ENCODE results near the gene CLCA4.
A peak's percentile ranks its signal among the peaks of the same experiment; 100 is the strongest.
"Not testable (repeated sequence)": the region's sequence is repeated elsewhere in the genome, so short reads cannot be mapped to it uniquely, and the experiment has no call there.

Gene CLCA4, protein sequence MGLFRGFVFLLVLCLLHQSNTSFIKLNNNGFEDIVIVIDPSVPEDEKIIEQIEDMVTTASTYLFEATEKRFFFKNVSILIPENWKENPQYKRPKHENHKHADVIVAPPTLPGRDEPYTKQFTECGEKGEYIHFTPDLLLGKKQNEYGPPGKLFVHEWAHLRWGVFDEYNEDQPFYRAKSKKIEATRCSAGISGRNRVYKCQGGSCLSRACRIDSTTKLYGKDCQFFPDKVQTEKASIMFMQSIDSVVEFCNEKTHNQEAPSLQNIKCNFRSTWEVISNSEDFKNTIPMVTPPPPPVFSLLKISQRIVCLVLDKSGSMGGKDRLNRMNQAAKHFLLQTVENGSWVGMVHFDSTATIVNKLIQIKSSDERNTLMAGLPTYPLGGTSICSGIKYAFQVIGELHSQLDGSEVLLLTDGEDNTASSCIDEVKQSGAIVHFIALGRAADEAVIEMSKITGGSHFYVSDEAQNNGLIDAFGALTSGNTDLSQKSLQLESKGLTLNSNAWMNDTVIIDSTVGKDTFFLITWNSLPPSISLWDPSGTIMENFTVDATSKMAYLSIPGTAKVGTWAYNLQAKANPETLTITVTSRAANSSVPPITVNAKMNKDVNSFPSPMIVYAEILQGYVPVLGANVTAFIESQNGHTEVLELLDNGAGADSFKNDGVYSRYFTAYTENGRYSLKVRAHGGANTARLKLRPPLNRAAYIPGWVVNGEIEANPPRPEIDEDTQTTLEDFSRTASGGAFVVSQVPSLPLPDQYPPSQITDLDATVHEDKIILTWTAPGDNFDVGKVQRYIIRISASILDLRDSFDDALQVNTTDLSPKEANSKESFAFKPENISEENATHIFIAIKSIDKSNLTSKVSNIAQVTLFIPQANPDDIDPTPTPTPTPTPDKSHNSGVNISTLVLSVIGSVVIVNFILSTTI

DNA sequence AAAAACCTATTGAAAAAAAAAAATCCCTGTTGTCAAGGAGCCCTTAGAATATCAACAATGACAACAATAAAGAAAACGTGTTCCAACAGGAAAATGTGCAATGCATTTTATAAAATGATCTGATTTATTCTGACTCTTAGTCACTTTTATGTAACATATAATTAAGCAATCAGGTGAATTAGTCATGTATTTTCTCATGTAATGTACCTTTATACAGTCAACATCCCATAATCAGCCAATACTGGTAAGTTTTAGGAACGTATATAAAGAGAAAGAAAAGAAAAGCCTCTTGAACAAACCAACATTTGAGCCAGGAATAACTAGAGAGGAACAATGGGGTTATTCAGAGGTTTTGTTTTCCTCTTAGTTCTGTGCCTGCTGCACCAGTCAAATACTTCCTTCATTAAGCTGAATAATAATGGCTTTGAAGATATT, at the start of gene CLCA4:
Gene CLCA4, plus strand, starts transcription at position 292 of the 435 bp plus-strand sequence. Its CDS starts 42 bp downstream, at position 334.
- DNase-seq: peak in 1 of 14 donors; percentile 1

DNA sequence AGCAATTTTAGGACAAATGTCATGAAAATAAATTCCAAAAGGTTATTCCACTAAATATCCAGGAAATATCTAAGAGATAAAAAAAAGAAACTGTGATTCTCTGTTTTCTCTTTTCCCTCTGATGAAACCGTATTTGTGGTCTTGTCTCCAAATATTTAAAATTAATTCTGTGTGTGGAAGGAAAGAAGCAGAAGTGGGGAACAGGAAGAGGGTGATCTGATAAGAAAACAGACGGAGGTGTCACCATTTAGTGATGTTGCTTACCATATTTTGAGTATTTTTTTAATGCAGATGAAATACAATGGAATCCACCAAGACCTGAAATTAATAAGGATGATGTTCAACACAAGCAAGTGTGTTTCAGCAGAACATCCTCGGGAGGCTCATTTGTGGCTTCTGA, 48.6 kb upstream of the CLCA4 start:
- DNase-seq: no peak

DNA sequence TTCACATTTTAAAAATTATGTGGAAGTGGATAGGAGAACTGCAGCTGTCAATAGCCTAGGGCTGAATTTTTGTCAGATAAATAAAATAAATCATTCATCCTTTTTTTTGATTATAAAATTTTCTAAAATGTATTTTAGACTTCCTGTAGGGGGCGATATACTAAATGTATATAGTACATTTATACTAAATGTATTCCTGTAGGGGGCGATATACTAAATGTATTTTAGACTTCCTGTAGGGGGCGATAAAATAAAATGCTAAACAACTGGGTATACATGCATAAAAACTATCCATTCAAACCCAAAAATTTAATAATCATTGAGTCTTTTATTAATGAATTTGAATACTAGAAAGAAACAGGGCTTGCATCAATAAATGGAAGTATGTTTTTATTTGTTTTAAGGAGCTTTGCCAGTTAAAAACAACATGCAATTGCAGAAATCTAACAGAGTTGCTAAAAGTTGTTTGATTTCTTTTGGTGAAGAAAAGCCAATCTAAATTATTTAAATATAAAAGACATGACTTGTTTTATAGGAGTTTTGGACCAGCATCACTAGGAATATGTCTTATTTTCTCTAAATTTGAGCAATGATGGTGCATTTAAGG, 46.8 kb upstream of the CLCA4 start:
- no peak for DNase-seq

DNA sequence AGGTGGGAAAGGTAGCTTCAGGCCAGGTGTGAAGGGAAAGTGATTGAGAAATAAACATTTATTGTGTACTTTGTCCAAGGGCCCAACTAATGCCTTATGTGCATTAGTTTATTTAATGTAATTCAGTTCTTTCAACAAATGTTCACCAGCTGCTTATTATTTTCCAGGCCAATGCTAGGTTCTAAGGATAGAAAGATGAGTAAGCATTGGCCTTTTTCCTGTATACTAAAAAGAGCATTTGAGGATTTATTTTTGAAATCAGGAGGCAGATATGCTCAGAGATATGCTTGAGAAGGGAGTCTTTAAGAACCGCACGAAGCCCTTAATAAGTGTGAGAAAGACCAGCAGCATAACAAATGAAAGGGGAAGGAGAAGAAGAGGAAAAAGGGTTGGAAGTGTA, 46.2 kb upstream of the CLCA4 start:
- DNase-seq: peak in 1 of 14 donors; percentile 59

DNA sequence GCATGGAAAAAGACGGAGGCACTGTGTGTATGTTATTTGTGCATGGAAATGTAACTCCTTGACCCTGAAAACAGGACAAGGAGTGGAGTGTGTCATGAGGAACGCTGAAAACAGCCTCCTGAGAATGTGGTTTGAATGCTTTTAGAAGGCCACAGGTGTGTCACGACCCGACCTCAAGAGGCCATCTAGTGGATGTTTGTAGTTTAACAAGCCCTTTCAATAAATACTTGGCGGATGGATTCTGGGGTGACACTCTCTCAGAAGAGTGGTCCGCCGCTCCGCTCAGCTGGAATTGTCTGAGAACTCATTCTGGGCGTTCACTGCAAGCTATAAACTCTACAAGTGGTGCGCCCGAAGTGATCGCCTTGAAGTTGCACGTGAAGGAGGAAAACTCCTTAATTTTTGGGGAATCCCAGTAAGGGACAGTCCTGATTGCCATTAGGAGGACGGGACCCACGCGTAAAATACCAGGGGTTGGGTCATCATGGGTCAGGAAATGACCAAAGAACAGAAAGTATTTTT, 44.7 kb upstream of the CLCA4 start:
- DNase-seq: not testable (repeated sequence)

DNA sequence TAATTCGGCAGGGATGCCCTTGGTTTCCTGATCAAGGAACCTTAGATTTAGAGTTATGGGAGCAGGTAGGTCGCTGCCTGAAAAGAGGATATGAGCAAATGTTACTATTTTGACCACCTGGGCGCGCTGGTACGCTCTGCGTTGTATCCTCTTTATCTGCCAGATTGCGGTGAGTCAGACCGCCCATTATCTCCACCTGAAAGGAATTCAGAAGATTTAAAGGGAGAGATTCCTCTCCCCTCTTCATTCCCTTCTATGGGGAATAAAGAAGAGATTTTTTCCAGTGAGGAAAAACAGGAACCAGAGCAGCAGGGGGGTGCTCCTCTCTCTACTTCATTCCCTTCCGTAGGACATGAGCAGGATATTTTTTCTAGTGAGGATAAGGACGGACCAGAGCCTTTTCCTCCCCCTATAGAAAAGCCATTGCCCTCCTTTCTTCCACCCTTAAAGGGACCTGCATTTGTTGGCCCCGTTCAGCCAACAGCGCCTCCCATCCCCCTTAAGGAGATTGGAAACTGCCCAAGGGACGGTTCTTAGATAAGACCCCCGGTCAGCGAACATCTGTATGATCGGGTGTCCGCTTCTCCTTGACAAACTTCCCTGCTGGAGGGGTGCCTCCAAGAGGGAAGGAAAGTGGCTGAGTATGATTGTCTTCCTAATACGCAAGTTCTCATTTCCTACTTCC, 44.0 kb upstream of the CLCA4 start:
- peak in 1 of 14 donors; percentile 54 for DNase-seq

DNA sequence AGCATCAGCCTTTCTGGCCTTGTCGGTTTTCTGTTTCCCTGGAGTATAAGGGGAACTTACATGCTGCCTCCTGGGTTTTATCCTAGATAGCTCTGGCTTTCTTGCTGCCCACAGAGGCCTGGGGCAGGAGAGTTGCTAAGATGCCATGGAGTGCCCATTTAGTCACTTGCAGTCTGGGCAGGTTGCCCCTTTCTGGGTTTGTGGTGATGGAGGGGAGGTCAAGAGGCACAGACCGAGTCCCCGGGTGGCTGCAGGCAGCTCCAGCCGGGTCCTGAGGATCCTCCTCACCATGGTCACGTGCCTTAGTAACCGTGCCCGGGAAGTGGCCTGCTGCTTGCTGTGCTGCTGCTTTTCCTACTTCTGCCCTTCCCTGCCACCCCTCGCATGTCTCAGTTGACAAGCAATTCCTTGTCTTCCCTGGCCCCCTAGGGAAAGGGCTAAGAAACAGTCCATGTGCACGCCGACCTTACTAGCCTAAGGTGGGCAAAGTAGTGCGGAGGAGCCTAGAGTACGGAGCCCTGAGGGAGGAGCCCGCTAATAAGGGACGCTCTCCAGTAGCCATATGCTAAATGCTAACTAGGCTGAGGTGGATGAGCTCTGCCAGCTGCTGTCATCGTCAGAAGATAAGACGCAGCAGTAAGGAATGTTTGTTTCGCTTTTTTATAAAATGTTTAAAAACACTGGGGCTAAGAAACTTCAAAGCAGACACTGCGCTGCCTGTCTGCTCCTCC, 43.3 kb upstream of the CLCA4 start:
- DNase-seq: peak in 10 of 14 donors; percentile 15 to 64 (median 42)

DNA sequence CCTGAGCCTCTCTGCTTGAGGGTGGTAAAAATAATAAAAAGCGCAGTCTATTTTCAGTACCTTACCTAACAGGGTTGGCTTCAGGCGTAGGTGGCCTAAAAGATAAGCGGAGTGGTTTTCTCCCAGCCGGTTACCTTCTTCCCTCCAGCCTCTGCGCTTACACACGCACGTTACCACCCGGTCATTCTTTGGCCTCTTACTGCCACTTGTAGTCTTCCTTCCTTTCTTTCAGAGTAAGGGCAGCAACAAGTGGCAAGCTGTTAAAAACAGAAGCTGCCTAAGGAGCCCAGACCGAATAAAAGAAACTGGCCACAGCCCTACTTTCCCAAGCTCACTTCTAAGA, 42.8 kb upstream of the CLCA4 start:
- DNase-seq: peak in 1 of 14 donors; percentile 31

DNA sequence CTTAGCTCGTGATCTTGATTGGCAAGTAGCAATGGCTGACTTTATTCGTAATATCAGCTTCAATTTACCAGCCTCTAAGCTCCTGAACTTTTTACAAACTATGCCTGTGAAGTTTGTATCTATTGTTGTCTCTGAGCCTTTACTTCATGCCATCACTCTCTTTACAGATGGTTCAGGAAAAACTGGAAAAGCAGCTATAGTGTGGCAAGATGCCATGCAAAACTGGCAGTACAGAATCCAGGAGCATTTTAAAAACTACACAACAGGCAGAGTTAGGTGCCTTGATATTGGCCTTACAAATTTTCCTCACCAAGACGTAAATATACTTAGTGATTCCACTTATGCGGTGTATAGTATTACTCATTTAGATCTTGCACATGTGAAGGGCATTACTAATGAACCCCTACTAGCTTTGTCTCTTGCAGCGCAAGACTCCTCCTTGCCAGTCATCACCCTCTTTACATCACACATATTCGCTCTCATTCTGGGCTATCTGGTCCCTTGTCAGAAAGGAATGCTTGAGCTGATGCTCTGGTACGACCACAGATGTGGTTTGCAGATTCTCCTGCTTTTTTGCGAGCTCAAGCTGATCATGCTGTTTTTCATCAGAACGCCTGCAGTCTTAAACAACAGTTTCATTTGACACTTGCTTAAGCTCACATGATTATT, 41.8 kb upstream of the CLCA4 start:
- DNase-seq: no peak

DNA sequence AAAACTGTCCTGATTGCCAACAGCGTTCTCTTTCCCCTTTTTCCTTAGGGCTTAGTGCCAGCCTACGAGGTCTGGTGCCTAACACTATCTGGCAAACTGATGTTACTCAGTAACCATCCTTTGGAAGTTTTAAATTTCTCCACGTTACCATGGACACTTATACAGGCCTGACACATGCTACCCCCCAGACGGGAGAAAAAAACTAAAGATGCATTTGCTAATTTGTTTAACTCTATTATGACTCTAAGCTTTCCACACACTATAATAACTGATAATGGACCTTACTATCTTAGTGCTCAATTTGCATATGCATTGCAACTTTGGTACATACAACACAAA, 41.3 kb upstream of the CLCA4 start:
- no peak for DNase-seq

DNA sequence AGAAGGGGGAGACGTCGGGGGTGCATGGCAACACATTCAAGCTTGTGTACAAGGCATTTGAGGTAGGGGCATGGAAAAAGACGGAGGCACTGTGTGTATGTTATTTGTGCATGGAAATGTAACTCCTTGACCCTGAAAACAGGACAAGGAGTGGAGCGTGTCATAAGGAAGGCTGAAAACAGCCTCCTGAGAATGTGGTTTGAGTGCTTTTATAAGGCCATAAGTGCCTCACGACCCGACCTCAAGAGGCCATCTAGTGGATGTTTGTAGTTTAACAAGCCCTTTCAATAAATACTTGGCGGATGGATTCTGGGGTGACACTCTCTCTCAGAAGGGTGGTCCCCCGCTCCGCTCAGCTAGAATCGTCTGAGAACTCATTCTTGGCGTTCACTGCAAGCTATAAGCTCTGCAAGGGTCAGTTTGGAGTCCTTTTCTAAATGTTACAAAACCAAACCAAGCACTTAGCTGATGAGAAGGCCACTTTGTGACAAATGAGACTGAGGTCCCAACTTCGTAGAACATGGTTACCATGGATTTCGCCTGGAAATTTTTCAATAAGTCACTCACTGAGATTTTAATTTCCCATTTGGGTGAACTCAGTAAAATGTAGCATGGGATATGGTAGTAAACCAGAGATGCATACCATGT, 38.8 kb upstream of the CLCA4 start:
- no peak for DNase-seq

DNA sequence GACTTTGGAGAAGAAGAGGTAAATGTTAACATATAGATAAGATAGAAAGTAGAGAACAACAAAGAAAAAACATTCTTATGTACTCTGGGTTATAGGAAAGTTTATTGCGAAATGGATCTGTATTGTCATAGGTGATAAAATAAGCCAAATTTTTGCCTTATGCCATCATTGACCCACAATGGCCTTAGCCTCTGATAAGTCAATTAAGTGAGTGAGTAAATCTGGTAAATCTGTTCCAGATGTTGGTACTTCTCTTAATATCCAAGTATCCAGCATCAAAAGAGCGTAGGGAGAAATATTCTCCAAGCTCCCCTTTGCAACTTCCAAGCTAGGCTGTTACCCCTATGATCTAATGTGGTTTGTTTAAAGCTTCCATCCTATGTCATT, 38.3 kb upstream of the CLCA4 start:
- DNase-seq: no peak

DNA sequence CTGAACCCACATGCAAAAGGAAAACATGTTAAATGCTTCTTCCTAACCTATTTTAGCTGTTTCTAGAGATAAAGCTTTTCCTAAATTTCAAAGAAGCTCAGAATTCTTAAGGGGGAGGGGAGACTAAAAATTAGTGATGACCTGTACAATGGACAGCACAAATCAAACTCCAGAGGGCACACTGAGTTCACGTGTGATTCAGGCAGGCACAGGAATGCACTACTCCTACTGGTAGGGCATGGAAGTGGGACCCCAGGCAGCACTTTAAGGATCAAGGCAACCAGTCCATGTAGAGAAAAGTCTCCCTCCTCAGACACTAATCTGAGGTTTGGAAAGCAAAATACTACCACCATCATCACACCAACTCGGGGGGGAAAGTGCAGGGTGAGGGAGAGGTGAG, 31.3 kb upstream of the CLCA4 start:
- peak in 3 of 14 donors; percentile 8 to 46 (median 12) for DNase-seq

DNA sequence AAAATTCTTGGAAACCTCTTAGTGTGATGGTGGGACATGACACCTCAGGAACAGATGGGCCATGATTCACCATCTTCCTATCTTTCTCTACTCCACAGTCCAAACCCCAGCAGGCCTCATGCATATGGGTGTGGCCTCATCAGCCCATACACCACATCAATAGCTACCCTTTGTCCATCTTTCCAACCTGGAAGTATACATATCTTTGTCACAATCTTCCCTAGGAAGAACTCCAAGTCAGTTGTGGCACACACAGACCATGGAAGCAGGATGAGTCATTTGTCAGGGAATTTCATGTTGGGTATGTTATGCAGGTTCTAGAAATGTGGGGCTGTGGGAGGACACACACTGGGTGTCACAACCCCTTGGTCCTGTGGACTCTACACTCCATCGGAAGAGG, 30.5 kb upstream of the CLCA4 start:
- no peak for DNase-seq

DNA sequence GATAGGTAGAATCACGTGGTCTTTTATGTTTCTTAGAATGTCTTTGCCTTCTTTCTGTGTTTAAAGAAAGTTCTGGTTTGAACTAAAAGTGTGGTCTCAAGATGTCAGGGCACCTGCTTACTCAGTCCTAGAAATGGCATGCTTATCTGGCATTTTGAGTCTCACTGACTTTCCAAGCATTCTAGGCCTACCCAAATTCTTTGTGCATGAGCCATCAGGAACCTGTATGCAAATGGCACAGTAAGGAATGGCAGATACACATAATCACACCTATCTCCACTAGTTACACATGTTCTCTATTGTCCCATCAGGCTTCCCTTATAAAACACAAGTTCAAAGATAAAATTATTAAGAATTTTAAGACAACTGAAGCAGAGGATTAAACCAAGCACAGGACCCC, 29.5 kb upstream of the CLCA4 start:
- no peak for DNase-seq

DNA sequence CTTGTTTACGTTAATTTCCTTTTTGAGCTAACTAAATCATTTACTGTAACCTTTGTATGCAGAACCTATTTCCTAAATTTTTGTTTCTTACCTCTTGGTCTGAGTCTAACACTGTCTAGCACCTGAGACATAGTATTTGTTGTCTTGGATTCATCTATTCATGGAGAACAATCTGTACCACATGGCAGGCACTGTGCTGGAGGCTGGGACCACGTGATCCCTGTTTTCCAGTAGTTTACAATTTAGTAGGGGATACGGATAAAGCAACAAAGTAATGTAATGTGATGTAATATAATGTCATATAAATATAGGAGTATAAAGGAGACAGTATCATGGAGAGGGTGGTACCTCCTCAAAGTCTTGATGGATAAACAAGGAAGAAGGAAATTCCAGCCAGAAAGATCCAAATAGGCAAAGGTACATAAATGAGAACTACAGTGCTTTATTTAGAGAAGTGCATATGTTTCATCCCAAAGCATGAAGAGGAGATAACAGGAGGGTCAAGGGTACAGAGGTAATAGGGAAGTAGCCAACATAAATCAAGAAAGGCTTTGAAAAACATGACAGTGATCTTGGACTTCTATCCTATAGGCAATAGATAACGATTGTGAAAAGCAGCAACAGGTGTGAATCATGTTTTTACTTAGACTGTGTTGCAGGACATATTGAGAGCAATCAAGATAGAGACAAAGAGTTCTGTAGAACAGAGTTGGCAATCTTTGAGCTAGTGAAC, 25.9 kb upstream of the CLCA4 start:
- no peak for DNase-seq

DNA sequence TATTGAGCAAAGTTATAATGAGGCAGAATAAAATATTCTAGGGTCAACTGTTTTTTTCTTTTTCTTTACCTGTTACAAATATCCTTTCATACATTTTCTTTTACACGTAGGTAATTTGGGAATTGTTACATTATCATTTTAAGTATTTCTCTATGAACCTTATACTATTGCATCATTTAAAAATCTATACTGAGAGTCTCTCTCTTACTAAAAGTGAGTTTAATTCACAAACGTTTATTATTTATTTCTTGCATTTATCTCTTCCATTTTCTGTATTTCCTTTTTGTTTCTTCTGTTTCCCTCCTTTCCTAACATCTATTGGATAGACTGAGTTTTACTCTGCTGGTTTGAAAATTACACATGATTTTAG, 25.4 kb upstream of the CLCA4 start:
- no peak for DNase-seq

DNA sequence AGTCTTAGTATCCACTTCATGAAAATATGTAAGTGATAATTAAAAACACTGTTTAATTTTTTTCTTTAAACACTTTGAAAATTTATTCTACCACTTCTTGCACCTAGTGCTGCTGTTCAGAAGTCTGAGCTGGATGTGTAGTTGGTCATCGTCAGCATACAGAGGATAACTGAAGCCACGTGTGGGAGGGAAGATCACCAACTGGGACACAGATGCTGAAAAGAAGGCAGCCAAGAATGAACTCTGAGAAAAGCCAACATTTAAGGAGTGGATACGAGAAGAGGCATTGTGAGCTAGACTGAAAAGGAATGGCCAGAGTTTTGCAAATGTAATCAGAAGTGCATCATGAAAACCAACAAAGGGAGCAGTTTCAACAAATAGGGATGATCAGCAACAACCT, 24.6 kb upstream of the CLCA4 start:
- no peak for DNase-seq

DNA sequence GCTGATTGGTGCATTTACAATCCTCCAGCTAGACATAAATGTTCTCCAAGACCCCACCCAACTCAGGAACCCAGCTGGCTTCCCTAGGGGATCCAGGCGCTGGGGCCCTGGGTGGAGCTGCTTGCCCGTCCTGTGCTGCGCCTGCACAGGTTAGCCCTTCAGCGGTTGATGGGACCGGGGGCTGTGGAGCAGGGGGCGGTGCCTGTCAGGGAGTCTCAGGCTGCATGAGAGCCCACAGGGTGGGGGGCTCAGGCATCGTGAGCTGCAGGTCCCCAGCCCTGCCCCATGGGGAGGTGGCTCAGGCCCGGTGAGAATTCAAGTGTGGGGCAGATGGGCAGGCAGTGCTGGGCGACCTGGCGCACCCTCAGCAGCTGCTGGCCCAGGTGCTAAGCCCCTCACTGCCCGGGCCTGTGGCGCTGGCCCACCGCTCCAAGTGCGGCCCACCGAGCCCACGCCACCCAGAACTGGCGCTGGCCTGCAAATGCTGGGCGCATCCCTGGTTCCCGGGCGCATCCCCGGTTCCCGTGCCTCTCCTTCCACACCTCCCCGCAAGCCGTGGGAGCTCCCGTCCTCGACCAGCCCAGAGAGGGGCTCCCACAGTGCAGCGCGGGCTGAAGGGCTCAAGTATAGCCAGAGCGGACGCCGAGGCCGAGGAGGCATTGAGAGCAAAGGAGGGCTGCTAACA, 23.1 kb upstream of the CLCA4 start:
- DNase-seq: no peak
